Progenitor cell of endocrine pancreas (in vitro differentiated cells): ENCODE data around the gene EGFL8. TPM values are rescaled to one million over a fixed set of nuclear protein-coding genes. Genes with fewer than 3 reads are reported as not detected.

Experiments
- DNase-seq: peaks from one replicate; pipeline ENCODE4 v3.0.0; 2021; ENCODE audit warnings: low spot score; ENCODE audit not compliant: unreplicated experiment
- H3K27ac Mint-ChIP-seq: 2 replicates; pipeline ENCODE4 v1.8.0; 2021; ENCODE audit warnings: mild to moderate bottlenecking, moderate library complexity, mixed read lengths
- H3K27me3 Mint-ChIP-seq: 2 replicates; pipeline ENCODE4 v1.8.0; 2021; ENCODE audit warnings: mixed read lengths
- H3K36me3 Mint-ChIP-seq: 2 replicates; pipeline ENCODE4 v1.8.0; 2022; ENCODE audit warnings: mixed read lengths; ENCODE audit not compliant: insufficient read depth
- H3K4me1 Mint-ChIP-seq: 2 replicates; pipeline ENCODE4 v1.8.0; 2021; ENCODE audit warnings: low read depth, mixed read lengths
- H3K4me3 Mint-ChIP-seq: 2 replicates; pipeline ENCODE4 v1.8.0; 2021; ENCODE audit warnings: low read depth, mild to moderate bottlenecking, moderate library complexity, mixed read lengths
- H3K9me3 Mint-ChIP-seq: 2 replicates; pipeline ENCODE4 v1.8.0; 2021; ENCODE audit warnings: low read depth, mixed read lengths
- total RNA-seq: library from RNA; stranded (reverse); gene quantifications from 2 replicates; pipeline ENCODE4 v1.2.1, GENCODE V29; 2021
- TF ChIP-seq, protein P1 (sequence below): fragments of 200-600 bp; sonication (generic); IDR thresholded peaks from one replicate; pipeline ENCODE4 v1.5.0; 2021; ENCODE audit warnings: antibody characterized with exemption, mild to moderate bottlenecking; ENCODE audit not compliant: unreplicated experiment

EGFL8 gene
- total RNA-seq, 1 donor from 2014 or later = 83.1 TPM

DNA sequence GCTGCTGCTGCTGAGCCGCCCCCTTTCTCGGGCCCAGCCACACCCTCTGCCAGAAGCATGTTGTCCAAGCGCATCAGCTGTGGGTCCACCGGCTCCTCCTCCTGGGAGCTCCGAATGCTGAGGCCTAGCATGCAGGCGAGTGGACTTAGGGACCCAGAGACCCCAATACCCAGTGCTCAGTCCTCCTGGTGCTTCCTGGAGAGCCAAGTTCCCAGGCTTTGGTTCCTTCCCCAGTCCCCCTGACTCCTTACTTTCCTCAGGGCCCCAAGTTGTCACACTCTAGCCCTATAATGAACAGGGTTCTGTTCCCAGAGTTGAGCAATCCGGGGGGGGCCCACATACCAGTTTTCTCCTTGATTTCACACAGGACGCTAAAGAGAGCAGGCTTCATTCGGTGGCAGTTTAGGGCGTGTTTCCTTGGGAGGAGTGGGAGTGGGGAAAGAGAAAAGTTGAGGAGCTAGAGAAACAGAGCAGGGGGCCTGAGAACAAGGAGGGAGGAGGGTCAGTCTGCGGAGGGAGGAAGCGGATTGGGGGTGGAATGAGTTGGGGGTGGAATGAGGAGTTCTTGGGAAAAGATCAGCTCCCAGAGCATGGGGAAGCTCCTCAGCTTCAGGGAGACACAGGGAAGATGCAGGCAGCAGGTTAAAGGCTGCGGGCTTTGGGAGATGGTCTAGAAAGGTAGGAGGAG, 24.1 kb downstream of the EGFL8 start:
- TF ChIP-seq, protein P1, sequence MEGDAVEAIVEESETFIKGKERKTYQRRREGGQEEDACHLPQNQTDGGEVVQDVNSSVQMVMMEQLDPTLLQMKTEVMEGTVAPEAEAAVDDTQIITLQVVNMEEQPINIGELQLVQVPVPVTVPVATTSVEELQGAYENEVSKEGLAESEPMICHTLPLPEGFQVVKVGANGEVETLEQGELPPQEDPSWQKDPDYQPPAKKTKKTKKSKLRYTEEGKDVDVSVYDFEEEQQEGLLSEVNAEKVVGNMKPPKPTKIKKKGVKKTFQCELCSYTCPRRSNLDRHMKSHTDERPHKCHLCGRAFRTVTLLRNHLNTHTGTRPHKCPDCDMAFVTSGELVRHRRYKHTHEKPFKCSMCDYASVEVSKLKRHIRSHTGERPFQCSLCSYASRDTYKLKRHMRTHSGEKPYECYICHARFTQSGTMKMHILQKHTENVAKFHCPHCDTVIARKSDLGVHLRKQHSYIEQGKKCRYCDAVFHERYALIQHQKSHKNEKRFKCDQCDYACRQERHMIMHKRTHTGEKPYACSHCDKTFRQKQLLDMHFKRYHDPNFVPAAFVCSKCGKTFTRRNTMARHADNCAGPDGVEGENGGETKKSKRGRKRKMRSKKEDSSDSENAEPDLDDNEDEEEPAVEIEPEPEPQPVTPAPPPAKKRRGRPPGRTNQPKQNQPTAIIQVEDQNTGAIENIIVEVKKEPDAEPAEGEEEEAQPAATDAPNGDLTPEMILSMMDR = no peak
- Mint-ChIP-seq H3K36me3 (peaks cover 14% of the 10 kb centered on the region), H3K4me3 (peak overlapping the region; percentile 87), H3K27me3 (no peaks in the 10 kb centered on the region), H3K27ac (peak overlapping the region; percentile 94), H3K9me3 (no peaks in the 10 kb centered on the region), H3K4me1 (peaks cover 47% of the 10 kb centered on the region)
- DNase-seq = no peak

DNA sequence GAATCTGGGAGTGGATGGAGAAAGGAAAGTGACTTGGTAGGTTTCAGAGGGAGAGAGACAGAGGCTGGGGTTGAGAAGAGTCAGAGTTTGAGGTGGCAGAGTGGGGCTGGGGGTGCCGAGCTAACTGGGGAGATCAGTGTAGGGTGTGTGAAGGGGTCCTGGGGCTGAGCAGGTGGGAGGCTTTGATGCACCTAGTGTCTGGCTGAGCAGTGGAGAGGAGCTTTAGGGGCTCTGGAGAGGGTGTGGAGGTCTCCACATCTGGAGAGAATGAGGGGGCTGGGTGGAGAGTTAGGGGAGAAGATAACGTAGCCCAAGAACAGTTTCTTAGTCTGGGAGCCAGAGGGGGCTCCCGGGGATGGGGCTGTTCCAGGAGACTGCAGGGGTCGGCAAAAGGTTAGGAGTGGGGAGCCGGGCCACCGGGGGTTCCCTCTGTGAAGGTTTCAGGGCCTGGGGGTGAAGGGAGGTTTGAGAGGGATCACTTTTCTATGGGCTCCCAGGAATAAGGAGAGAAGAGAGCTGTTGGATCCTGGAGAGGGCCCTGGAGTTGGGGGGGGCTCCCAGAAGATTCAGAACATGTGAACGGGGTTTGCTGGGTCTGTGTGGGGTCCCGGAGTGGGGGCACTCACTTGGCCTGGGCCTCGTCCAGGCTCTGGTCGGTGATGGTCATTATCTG, 24.8 kb downstream of the EGFL8 start:
- Mint-ChIP-seq H3K27ac (peak overlapping the region; percentile 94), H3K4me1 (peaks cover 48% of the 10 kb centered on the region), H3K27me3 (no peaks in the 10 kb centered on the region), H3K9me3 (no peaks in the 10 kb centered on the region), H3K36me3 (peaks cover 14% of the 10 kb centered on the region), H3K4me3 (peak overlapping the region; percentile 87)
- TF ChIP-seq, protein P1 = no peak
- DNase-seq = no peak

- H3K4me1 Mint-ChIP-seq = peaks cover 50% of the 10 kb centered on the region
- H3K36me3 Mint-ChIP-seq = peaks cover 14% of the 10 kb centered on the region
- DNase-seq = no peak
- no peaks in the 10 kb centered on the region for H3K27me3 Mint-ChIP-seq
- TF ChIP-seq, protein P1 = no peak
- H3K9me3 Mint-ChIP-seq = no peaks in the 10 kb centered on the region
- H3K4me3 Mint-ChIP-seq = peak overlapping the region; percentile 87
- peak overlapping the region; percentile 94 for H3K27ac Mint-ChIP-seq
These were observed 25.3 kb downstream of the EGFL8 start for GRCh38 chr6:32189742-32190053.

- Mint-ChIP-seq H3K27me3 (no peaks in the 10 kb centered on the region), H3K36me3 (peaks cover 14% of the 10 kb centered on the region), H3K9me3 (no peaks in the 10 kb centered on the region), H3K4me3 (peak within 1 kb of the TSS; percentile 87), H3K27ac (peak within 1 kb of the TSS; percentile 97), H3K4me1 (peaks cover 53% of the 10 kb centered on the region)
- TF ChIP-seq, protein P1 = no peak
- no peak for DNase-seq
These were observed 25.9 kb downstream of the EGFL8 start, which contains the start of gene PBX2 for GRCh38 chr6:32190054-32190851. Gene PBX2 (minus strand): TSS chr6:32190202. CDS start chr6:32189915, 287 bp downstream.
